Naive thymus-derived CD8-positive, alpha-beta T cell (primary cell): ENCODE results near the gene PDCD1LG2. TPM values are rescaled to one million over a fixed set of nuclear protein-coding genes. Genes with fewer than 3 reads are reported as not detected.
A peak's percentile ranks its signal among the peaks of the same experiment; 100 is the strongest.

Source experiments
- ATAC-seq, 2 donors: fragments of 150-1000 bp; cut with Tn5 transposase in 1 of 2; sonication (Bioruptor Pico), chemical (Tn5 transposase) in 1 of 2; 1 replicate in 1 of 2; 2 replicates in 1 of 2; pipeline ENCODE4 v1.10.0; 2021; ENCODE audit warnings: mild to moderate bottlenecking in 2 of 2, moderate library complexity in 2 of 2
- POLR2A ChIA-PET: fragments of 350-600 bp; sonication (Branson Sonifier 250); formaldehyde crosslinking; loops from one replicate; lab custom pipeline; 2021; ENCODE audit warnings: antibody characterized with exemption; lab: Charles Lee
- DNase-seq, 10 donors: peaks; one replicate each; pipeline versions ENCODE4 v3.0.0 to v3.0.0-alpha.2; 2020 to 2022
- H3K27ac Mint-ChIP-seq, 10 donors: one replicate each; pipeline ENCODE4 v1.8.0; 2020 to 2022; ENCODE audit warnings: mild to moderate bottlenecking in 10 of 10, mixed read lengths in 10 of 10, moderate library complexity in 4 of 10, inconsistent platforms in 1 of 10
- H3K27me3 Mint-ChIP-seq, 5 donors: one replicate each; pipeline ENCODE4 v1.8.0; 2021 to 2022; ENCODE audit warnings: mixed read lengths in 5 of 5
- H3K36me3 Mint-ChIP-seq, 3 donors: one replicate each; pipeline ENCODE4 v1.8.0; 2020 to 2022; ENCODE audit warnings: mixed read lengths in 3 of 3, mild to moderate bottlenecking in 2 of 3, inconsistent platforms in 1 of 3
- H3K4me1 Mint-ChIP-seq, 4 donors: one replicate each; pipeline ENCODE4 v1.8.0; 2021 to 2022; ENCODE audit warnings: mixed read lengths in 4 of 4
- H3K4me3 Mint-ChIP-seq, 10 donors: one replicate each; pipeline ENCODE4 v1.8.0; 2020 to 2022; ENCODE audit warnings: mild to moderate bottlenecking in 10 of 10, mixed read lengths in 10 of 10, moderate library complexity in 6 of 10, inconsistent platforms in 1 of 10
- H3K9me3 Mint-ChIP-seq, 9 donors: one replicate each; pipeline ENCODE4 v1.8.0; 2020 to 2022; ENCODE audit warnings: mixed read lengths in 9 of 9, mild to moderate bottlenecking in 3 of 9, inconsistent platforms in 1 of 9, moderate library complexity in 1 of 9
- polyA plus RNA-seq, 3 donors: library from polyadenylated mRNA; unstranded; fragments of 300-500 nt; fragmentation: Illumina TruSeq; gene quantifications; one replicate each; pipeline ENCODE4 v1.2.3, GENCODE V29; 2021
- total RNA-seq, 8 experiments: library from RNA in 2 of 8; stranded (reverse) in 2 of 8; gene quantifications; one replicate each; pipeline ENCODE4 v1.2.3 and lab custom pipeline; 2021 to 2026

The PDCD1LG2 gene
- total and polyA plus RNA-seq, 5 experiments from 2014 or later, result not detected

- Mint-ChIP-seq H3K4me1 (peaks cover 2 to 8% (median 6%) of the 10 kb centered on the region in 4 donors), H3K4me3 (no peak overlapping the region), H3K9me3 (no peaks in the 10 kb centered on the region), H3K27ac (no peak overlapping the region), H3K36me3 (peaks cover 0 to 2% (median 0%) of the 10 kb centered on the region in 3 donors), H3K27me3 (peaks cover 0 to 2% (median 0%) of the 10 kb centered on the region in 5 donors)
- ATAC-seq, result no peak
- POLR2A ChIA-PET, result no interaction called here
- DNase-seq, result no peak
Measured at GRCh38 chr9:5551368-5552150, 41.2 kb downstream of the PDCD1LG2 start.

GRCh38 chr9:5552301-5552700 is 42.0 kb downstream of the PDCD1LG2 start:
- peaks cover 0 to 2% (median 0%) of the 10 kb centered on the region in 3 donors for H3K36me3 Mint-ChIP-seq
- no peak overlapping the region for H3K4me3 Mint-ChIP-seq
- POLR2A ChIA-PET, result no interaction called here
- peaks cover 0 to 2% (median 0%) of the 10 kb centered on the region in 5 donors for H3K27me3 Mint-ChIP-seq
- H3K9me3 Mint-ChIP-seq, result no peaks in the 10 kb centered on the region
- ATAC-seq (no peak), DNase-seq (no peak)
- H3K4me1 Mint-ChIP-seq, result peaks cover 8 to 15% (median 14%) of the 10 kb centered on the region in 4 donors
- H3K27ac Mint-ChIP-seq, result peak overlapping the region in 1 of 10 donors; percentile 7

GRCh38 chr9:5553211-5553610 is 42.9 kb downstream of the PDCD1LG2 start:
- Mint-ChIP-seq H3K4me1 (peaks cover 14 to 24% (median 22%) of the 10 kb centered on the region in 4 donors), H3K4me3 (no peak overlapping the region), H3K36me3 (peaks cover 0 to 2% (median 0%) of the 10 kb centered on the region in 3 donors), H3K27ac (peak overlapping the region in 2 of 10 donors; percentile 20 to 39), H3K9me3 (no peaks in the 10 kb centered on the region), H3K27me3 (peaks cover 0 to 2% (median 0%) of the 10 kb centered on the region in 5 donors)
- DNase-seq (no peak), ATAC-seq (no peak)
- POLR2A ChIA-PET, result no interaction called here

GRCh38 chr9:5554254-5554653 is 43.9 kb downstream of the PDCD1LG2 start:
- no peak for DNase-seq
- Mint-ChIP-seq H3K27ac (peak overlapping the region in 1 of 10 donors; percentile 11), H3K36me3 (peaks cover 0 to 2% (median 0%) of the 10 kb centered on the region in 3 donors), H3K27me3 (peaks cover 0 to 2% (median 0%) of the 10 kb centered on the region in 5 donors), H3K9me3 (no peaks in the 10 kb centered on the region), H3K4me1 (peaks cover 20 to 35% (median 31%) of the 10 kb centered on the region in 4 donors), H3K4me3 (no peak overlapping the region)
- POLR2A ChIA-PET, result no interaction called here
- no peak for ATAC-seq

GRCh38 chr9:5556101-5556705 is 45.9 kb downstream of the PDCD1LG2 start:
- peaks cover 0 to 2% (median 0%) of the 10 kb centered on the region in 5 donors for H3K27me3 Mint-ChIP-seq
- DNase-seq, result no peak
- POLR2A ChIA-PET, result interaction anchor here (4.3 kb wide), 1 partner anchor 31 kb away, joined by 24 read pairs; no protein-coding TSS in a partner anchor

GRCh38 chr9:5557606-5558587 is 47.6 kb downstream of the PDCD1LG2 start:
- Mint-ChIP-seq H3K36me3 (peaks cover 0 to 5% (median 0%) of the 10 kb centered on the region in 3 donors), H3K27ac (peak overlapping the region; percentile 85 to 98 (median 92)), H3K4me1 (peaks cover 34 to 57% (median 47%) of the 10 kb centered on the region in 4 donors), H3K9me3 (peaks cover 0 to 3% (median 0%) of the 10 kb centered on the region in 9 donors), H3K27me3 (peaks cover 0 to 2% (median 0%) of the 10 kb centered on the region in 5 donors), H3K4me3 (peak overlapping the region; percentile 31 to 80 (median 66))
- ATAC-seq (peak; percentile 99), DNase-seq (peak; percentile 10 to 70 (median 47))
- POLR2A ChIA-PET, result interaction anchor here (0.8 to 4.3 kb wide), 13 partner anchors 8 to 108 kb away, joined by 3 to 24 read pairs (median 5); partner anchors contain the start of genes CD274 and PDCD1LG2

More at GRCh38 chr9:5556101-5556705, 45.9 kb downstream of the PDCD1LG2 start:
- Mint-ChIP-seq H3K36me3 (peaks cover 0 to 3% (median 0%) of the 10 kb centered on the region in 3 donors), H3K4me3 (peak overlapping the region in 1 of 10 donors; percentile 9), H3K4me1 (peaks cover 33 to 51% (median 43%) of the 10 kb centered on the region in 4 donors), H3K27ac (peak overlapping the region in 7 of 10 donors; percentile 12 to 95 (median 48)), H3K9me3 (no peaks in the 10 kb centered on the region)
- no peak for ATAC-seq

GRCh38 chr9:5559659-5560058 is 49.3 kb downstream of the PDCD1LG2 start:
- POLR2A ChIA-PET, result interaction anchor here (1.0 to 4.3 kb wide), 7 partner anchors 8 to 30 kb away, joined by 3 to 24 read pairs (median 5); no protein-coding TSS in a partner anchor
- ATAC-seq (no peak), DNase-seq (no peak)
- Mint-ChIP-seq H3K36me3 (peaks cover 0 to 3% (median 0%) of the 10 kb centered on the region in 3 donors), H3K27me3 (no peaks in the 10 kb centered on the region), H3K4me3 (peak overlapping the region in 3 of 10 donors; percentile 5 to 37 (median 31)), H3K4me1 (peaks cover 41 to 67% (median 56%) of the 10 kb centered on the region in 4 donors), H3K9me3 (peaks cover 0 to 3% (median 0%) of the 10 kb centered on the region in 9 donors), H3K27ac (peak overlapping the region in 8 of 10 donors; percentile 21 to 91 (median 82))

GRCh38 chr9:5560443-5561100 is 50.2 kb downstream of the PDCD1LG2 start:
- Mint-ChIP-seq H3K4me3 (no peak overlapping the region), H3K4me1 (peaks cover 41 to 67% (median 56%) of the 10 kb centered on the region in 4 donors), H3K9me3 (peaks cover 0 to 3% (median 0%) of the 10 kb centered on the region in 9 donors), H3K36me3 (peaks cover 0 to 3% (median 0%) of the 10 kb centered on the region in 3 donors), H3K27me3 (no peaks in the 10 kb centered on the region), H3K27ac (peak overlapping the region in 5 of 10 donors; percentile 27 to 91 (median 32))
- ATAC-seq (no peak), DNase-seq (no peak)
- POLR2A ChIA-PET, result interaction anchor here (4.3 kb wide), 1 partner anchor 26 kb away, joined by 24 read pairs; no protein-coding TSS in a partner anchor

- H3K4me3 Mint-ChIP-seq, result no peak overlapping the region
- H3K36me3 Mint-ChIP-seq, result peaks cover 0 to 3% (median 0%) of the 10 kb centered on the region in 3 donors
- DNase-seq (no peak), ATAC-seq (no peak)
- POLR2A ChIA-PET, result no interaction called here
- H3K27me3 Mint-ChIP-seq, result no peaks in the 10 kb centered on the region
- peaks cover 0 to 3% (median 0%) of the 10 kb centered on the region in 9 donors for H3K9me3 Mint-ChIP-seq
- H3K27ac Mint-ChIP-seq, result no peak overlapping the region
- peaks cover 39 to 58% (median 47%) of the 10 kb centered on the region in 4 donors for H3K4me1 Mint-ChIP-seq
Measured at GRCh38 chr9:5561828-5562488, 51.6 kb downstream of the PDCD1LG2 start.

GRCh38 chr9:5562806-5563416 is 52.6 kb downstream of the PDCD1LG2 start:
- Mint-ChIP-seq H3K4me1 (peaks cover 30 to 49% (median 37%) of the 10 kb centered on the region in 4 donors), H3K4me3 (no peak overlapping the region), H3K36me3 (peaks cover 0 to 3% (median 0%) of the 10 kb centered on the region in 3 donors), H3K9me3 (peaks cover 0 to 3% (median 0%) of the 10 kb centered on the region in 9 donors), H3K27ac (peak overlapping the region in 6 of 10 donors; percentile 0 to 60 (median 20)), H3K27me3 (no peaks in the 10 kb centered on the region)
- ATAC-seq (no peak), DNase-seq (no peak)
- POLR2A ChIA-PET, result interaction anchor here (1.1 kb wide), 1 partner anchor 23 kb away, joined by 6 read pairs; no protein-coding TSS in a partner anchor
